Tibial nerve (tissue), 4 donors: ENCODE data around the gene COL6A6.

ENCODE experiments used
- EP300 ChIP-seq, 2 donors: sonication (generic); formaldehyde crosslinking; IDR thresholded peaks; one replicate each; pipeline ENCODE4 v1.6.1; 2017; ENCODE audit warnings: antibody characterized with exemption in 2 of 2, mild to moderate bottlenecking in 1 of 2
- POLR2A ChIP-seq, 2 donors: fragments of 450-650 bp; IDR thresholded peaks; one replicate each; pipeline ENCODE4 v1.6.1; 2017; ENCODE audit warnings: antibody characterized with exemption in 2 of 2, mild to moderate bottlenecking in 2 of 2, moderate library complexity in 2 of 2
- TF ChIP-seq, protein P1 (sequence below), 5 experiments: fragments of 200-600 bp in 3 of 5; fragments of 450-650 bp in 2 of 5; sonication (generic) in 3 of 5; IDR thresholded peaks; one replicate each; pipeline ENCODE4 v1.5.1; 2016 to 2019; ENCODE audit warnings: antibody characterized with exemption in 5 of 5, mild to moderate bottlenecking in 3 of 5, moderate library complexity in 2 of 5

DNA sequence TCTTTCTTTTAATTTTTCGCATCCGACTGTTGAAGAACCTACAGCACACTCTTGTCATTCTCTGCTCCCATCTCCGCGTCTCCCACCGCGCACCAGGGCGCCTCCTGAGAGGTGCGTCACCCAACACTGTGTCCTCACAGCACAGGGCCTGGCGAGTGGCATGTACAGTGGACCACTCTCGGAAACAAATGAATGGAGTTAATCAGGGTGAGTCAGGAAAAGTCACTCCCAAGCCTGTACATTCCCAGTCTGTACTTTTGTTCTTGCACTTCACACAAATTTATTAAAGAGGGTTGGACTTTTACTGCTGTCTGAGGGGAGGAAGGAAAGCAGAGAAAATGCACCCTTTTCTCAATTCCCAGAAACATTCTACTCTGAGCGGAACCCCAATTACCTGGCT is 625 bp downstream of the COL6A6 start:
- no peak for TF ChIP-seq POLR2A (IDR thresholded peaks at IDR 0.05)
- TF ChIP-seq, protein P1, sequence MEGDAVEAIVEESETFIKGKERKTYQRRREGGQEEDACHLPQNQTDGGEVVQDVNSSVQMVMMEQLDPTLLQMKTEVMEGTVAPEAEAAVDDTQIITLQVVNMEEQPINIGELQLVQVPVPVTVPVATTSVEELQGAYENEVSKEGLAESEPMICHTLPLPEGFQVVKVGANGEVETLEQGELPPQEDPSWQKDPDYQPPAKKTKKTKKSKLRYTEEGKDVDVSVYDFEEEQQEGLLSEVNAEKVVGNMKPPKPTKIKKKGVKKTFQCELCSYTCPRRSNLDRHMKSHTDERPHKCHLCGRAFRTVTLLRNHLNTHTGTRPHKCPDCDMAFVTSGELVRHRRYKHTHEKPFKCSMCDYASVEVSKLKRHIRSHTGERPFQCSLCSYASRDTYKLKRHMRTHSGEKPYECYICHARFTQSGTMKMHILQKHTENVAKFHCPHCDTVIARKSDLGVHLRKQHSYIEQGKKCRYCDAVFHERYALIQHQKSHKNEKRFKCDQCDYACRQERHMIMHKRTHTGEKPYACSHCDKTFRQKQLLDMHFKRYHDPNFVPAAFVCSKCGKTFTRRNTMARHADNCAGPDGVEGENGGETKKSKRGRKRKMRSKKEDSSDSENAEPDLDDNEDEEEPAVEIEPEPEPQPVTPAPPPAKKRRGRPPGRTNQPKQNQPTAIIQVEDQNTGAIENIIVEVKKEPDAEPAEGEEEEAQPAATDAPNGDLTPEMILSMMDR (IDR thresholded peaks at IDR 0.05), result no peak
- TF ChIP-seq EP300 (IDR thresholded peaks at IDR 0.05), result no peak
